Measurements from ENCODE around the gene CDH11.

DNA sequence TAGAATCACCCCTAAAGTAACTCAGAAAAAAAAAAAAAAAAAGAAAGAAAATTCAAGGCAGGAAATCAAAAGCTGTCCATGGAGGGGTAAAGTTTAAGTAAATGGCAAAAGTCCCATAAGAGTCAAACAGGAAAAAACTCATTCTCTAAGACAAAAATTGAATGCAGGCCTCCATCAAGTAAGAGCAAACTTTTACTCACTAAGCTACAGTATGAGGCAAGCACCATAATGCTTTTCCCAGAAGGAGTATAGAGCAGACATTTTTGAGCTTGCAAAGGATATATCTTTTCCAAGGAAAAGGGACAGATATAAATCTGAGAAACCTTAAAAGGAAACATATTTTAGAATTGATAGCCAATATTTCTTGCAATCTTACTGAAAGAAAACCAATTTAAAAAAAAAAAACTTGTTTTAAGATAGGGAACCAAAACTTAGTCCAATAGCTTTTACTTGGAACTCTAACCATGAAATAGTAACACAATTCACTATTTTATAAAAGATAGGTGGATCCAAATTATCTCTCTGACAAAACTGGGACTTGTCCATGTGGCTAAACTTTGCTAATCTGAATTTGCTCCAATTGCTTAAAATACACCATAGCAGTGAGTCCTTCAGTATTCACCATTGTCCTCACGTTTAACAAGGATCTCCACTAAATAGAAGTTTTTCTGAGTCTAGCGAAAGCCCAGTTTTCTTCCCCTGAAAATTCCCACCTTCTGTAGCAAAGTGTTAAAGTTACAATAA lies 99.8 kb downstream of the CDH11 start:
- no peak for TF ChIP-seq POLR2AphosphoS5 (IDR thresholded peaks at IDR 0.05; ENCODE audit: low read depth, low read length)
- TF ChIP-seq, protein P1, sequence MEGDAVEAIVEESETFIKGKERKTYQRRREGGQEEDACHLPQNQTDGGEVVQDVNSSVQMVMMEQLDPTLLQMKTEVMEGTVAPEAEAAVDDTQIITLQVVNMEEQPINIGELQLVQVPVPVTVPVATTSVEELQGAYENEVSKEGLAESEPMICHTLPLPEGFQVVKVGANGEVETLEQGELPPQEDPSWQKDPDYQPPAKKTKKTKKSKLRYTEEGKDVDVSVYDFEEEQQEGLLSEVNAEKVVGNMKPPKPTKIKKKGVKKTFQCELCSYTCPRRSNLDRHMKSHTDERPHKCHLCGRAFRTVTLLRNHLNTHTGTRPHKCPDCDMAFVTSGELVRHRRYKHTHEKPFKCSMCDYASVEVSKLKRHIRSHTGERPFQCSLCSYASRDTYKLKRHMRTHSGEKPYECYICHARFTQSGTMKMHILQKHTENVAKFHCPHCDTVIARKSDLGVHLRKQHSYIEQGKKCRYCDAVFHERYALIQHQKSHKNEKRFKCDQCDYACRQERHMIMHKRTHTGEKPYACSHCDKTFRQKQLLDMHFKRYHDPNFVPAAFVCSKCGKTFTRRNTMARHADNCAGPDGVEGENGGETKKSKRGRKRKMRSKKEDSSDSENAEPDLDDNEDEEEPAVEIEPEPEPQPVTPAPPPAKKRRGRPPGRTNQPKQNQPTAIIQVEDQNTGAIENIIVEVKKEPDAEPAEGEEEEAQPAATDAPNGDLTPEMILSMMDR (IDR thresholded peaks at IDR 0.05): no peak
